IgD-negative memory B cell (primary cell): ENCODE data around the gene LSM12. TPM values are rescaled to one million over a fixed set of nuclear protein-coding genes. Genes with fewer than 3 reads are reported as not detected.

Experiments used
- H3K27ac Mint-ChIP-seq, 3 donors: one replicate each; pipeline ENCODE4 v1.8.0; 2020 to 2022; ENCODE audit warnings: mild to moderate bottlenecking in 3 of 3, mixed read lengths in 3 of 3, moderate library complexity in 1 of 3
- H3K27me3 Mint-ChIP-seq: one replicate; pipeline ENCODE4 v1.8.0; 2021; ENCODE audit warnings: mixed read lengths
- H3K36me3 Mint-ChIP-seq: one replicate; pipeline ENCODE4 v1.8.0; 2020; ENCODE audit warnings: mild to moderate bottlenecking, mixed read lengths
- H3K4me1 Mint-ChIP-seq, 3 donors: one replicate each; pipeline ENCODE4 v1.8.0; 2020 to 2022; ENCODE audit warnings: mixed read lengths in 3 of 3, mild to moderate bottlenecking in 1 of 3
- H3K4me3 Mint-ChIP-seq, 4 donors: one replicate each; pipeline ENCODE4 v1.8.0; 2020 to 2022; ENCODE audit warnings: mild to moderate bottlenecking in 4 of 4, mixed read lengths in 4 of 4, moderate library complexity in 3 of 4
- H3K9me3 Mint-ChIP-seq, 3 donors: one replicate each; pipeline ENCODE4 v1.8.0; 2020 to 2021; ENCODE audit warnings: mixed read lengths in 3 of 3, mild to moderate bottlenecking in 1 of 3
- polyA plus RNA-seq: library from polyadenylated mRNA; unstranded; fragments of 300-500 nt; fragmentation: Illumina TruSeq; gene quantifications from one replicate; pipeline ENCODE4 v1.2.3, GENCODE V29; 2021

Gene LSM12
- polyA plus RNA-seq, 1 donor from 2014 or later = 73.4 TPM

- Mint-ChIP-seq H3K27me3 (no peaks in the 10 kb centered on the region), H3K4me3 (no peak overlapping the region), H3K9me3 (no peaks in the 10 kb centered on the region), H3K27ac (no peak overlapping the region), H3K36me3 (peaks cover 6% of the 10 kb centered on the region), H3K4me1 (no peaks in the 10 kb centered on the region)
Measured at GRCh38 chr17:44086364-44087311, 20.2 kb upstream of the LSM12 start.

- peak overlapping the region in 1 of 4 donors; percentile 52 for H3K4me3 Mint-ChIP-seq
- H3K27me3 Mint-ChIP-seq = no peaks in the 10 kb centered on the region
- peaks cover 6% of the 10 kb centered on the region for H3K36me3 Mint-ChIP-seq
- H3K4me1 Mint-ChIP-seq = no peaks in the 10 kb centered on the region
- no peaks in the 10 kb centered on the region for H3K9me3 Mint-ChIP-seq
- H3K27ac Mint-ChIP-seq = peak overlapping the region in 2 of 3 donors; percentile 73 to 80
Measured at GRCh38 chr17:44085908-44086307, 19.4 kb upstream of the LSM12 start.

- Mint-ChIP-seq H3K27me3 (no peaks in the 10 kb centered on the region), H3K4me3 (no peak overlapping the region), H3K4me1 (no peaks in the 10 kb centered on the region), H3K9me3 (no peaks in the 10 kb centered on the region), H3K27ac (peak overlapping the region in 1 of 3 donors; percentile 67), H3K36me3 (peaks cover 6% of the 10 kb centered on the region)
Measured at GRCh38 chr17:44084921-44085320, 18.4 kb upstream of the LSM12 start.

GRCh38 chr17:44084131-44084538, 17.7 kb upstream of the LSM12 start:
- peaks cover 6% of the 10 kb centered on the region for H3K36me3 Mint-ChIP-seq
- no peak overlapping the region for H3K4me3 Mint-ChIP-seq
- no peaks in the 10 kb centered on the region for H3K27me3 Mint-ChIP-seq
- H3K4me1 Mint-ChIP-seq = no peaks in the 10 kb centered on the region
- peak overlapping the region in 1 of 3 donors; percentile 39 for H3K27ac Mint-ChIP-seq
- H3K9me3 Mint-ChIP-seq = no peaks in the 10 kb centered on the region

- Mint-ChIP-seq H3K27me3 (no peaks in the 10 kb centered on the region), H3K4me3 (no peak overlapping the region), H3K36me3 (peaks cover 7% of the 10 kb centered on the region), H3K9me3 (no peaks in the 10 kb centered on the region), H3K27ac (no peak overlapping the region), H3K4me1 (no peaks in the 10 kb centered on the region)
Measured at GRCh38 chr17:44083250-44083849, 16.9 kb upstream of the LSM12 start.

- no peaks in the 10 kb centered on the region for H3K9me3 Mint-ChIP-seq
Measured at GRCh38 chr17:44082256-44082927, 15.9 kb upstream of the LSM12 start.

GRCh38 chr17:44081681-44082080, 15.2 kb upstream of the LSM12 start:
- H3K27me3 Mint-ChIP-seq = no peaks in the 10 kb centered on the region
- H3K9me3 Mint-ChIP-seq = no peaks in the 10 kb centered on the region
- peaks cover 7% of the 10 kb centered on the region for H3K36me3 Mint-ChIP-seq
- no peak overlapping the region for H3K4me3 Mint-ChIP-seq
- H3K4me1 Mint-ChIP-seq = no peaks in the 10 kb centered on the region
- H3K27ac Mint-ChIP-seq = no peak overlapping the region

More at GRCh38 chr17:44082256-44082927, 15.9 kb upstream of the LSM12 start:
- Mint-ChIP-seq H3K4me3 (no peak overlapping the region), H3K27ac (peak overlapping the region in 2 of 3 donors; percentile 31 to 80), H3K36me3 (peaks cover 7% of the 10 kb centered on the region), H3K4me1 (no peaks in the 10 kb centered on the region), H3K27me3 (no peaks in the 10 kb centered on the region)

- Mint-ChIP-seq H3K4me3 (no peak overlapping the region), H3K9me3 (no peaks in the 10 kb centered on the region), H3K36me3 (peaks cover 5% of the 10 kb centered on the region), H3K27ac (no peak overlapping the region), H3K4me1 (peaks cover 0 to 2% (median 0%) of the 10 kb centered on the region in 3 donors), H3K27me3 (no peaks in the 10 kb centered on the region)
Measured at GRCh38 chr17:44079877-44080821, 13.7 kb upstream of the LSM12 start.

- Mint-ChIP-seq H3K27me3 (no peaks in the 10 kb centered on the region), H3K4me3 (no peak overlapping the region), H3K27ac (no peak overlapping the region), H3K4me1 (peaks cover 0 to 2% (median 0%) of the 10 kb centered on the region in 3 donors), H3K9me3 (no peaks in the 10 kb centered on the region), H3K36me3 (peaks cover 5% of the 10 kb centered on the region)
Measured at GRCh38 chr17:44078412-44078811, 11.9 kb upstream of the LSM12 start.

GRCh38 chr17:44077595-44077909, 11.1 kb upstream of the LSM12 start:
- Mint-ChIP-seq H3K9me3 (no peaks in the 10 kb centered on the region), H3K4me3 (no peak overlapping the region), H3K36me3 (peaks cover 4% of the 10 kb centered on the region), H3K4me1 (peaks cover 0 to 5% (median 2%) of the 10 kb centered on the region in 3 donors), H3K27me3 (no peaks in the 10 kb centered on the region), H3K27ac (no peak overlapping the region)

- Mint-ChIP-seq H3K36me3 (peaks cover 1% of the 10 kb centered on the region), H3K27me3 (no peaks in the 10 kb centered on the region), H3K4me1 (peaks cover 3 to 8% (median 4%) of the 10 kb centered on the region in 3 donors), H3K27ac (peak overlapping the region in 1 of 3 donors; percentile 45), H3K9me3 (no peaks in the 10 kb centered on the region), H3K4me3 (peak overlapping the region in 1 of 4 donors; percentile 45)
Measured at GRCh38 chr17:44076716-44077594, 10.5 kb upstream of the LSM12 start.

GRCh38 chr17:44075598-44076293, 9.3 kb upstream of the LSM12 start:
- Mint-ChIP-seq H3K4me3 (peak overlapping the region in 1 of 4 donors; percentile 45), H3K36me3 (peaks cover 1% of the 10 kb centered on the region), H3K9me3 (no peaks in the 10 kb centered on the region), H3K4me1 (peaks cover 11 to 17% (median 14%) of the 10 kb centered on the region in 3 donors), H3K27me3 (no peaks in the 10 kb centered on the region), H3K27ac (peak overlapping the region in 2 of 3 donors; percentile 13 to 89)

- Mint-ChIP-seq H3K4me1 (peaks cover 17 to 21% (median 17%) of the 10 kb centered on the region in 3 donors), H3K27ac (no peak overlapping the region), H3K36me3 (peaks cover 1% of the 10 kb centered on the region), H3K9me3 (no peaks in the 10 kb centered on the region), H3K27me3 (no peaks in the 10 kb centered on the region), H3K4me3 (peak overlapping the region in 1 of 4 donors; percentile 25)
Measured at GRCh38 chr17:44074911-44075285, 8.4 kb upstream of the LSM12 start.
